Ureter (tissue), 1 donor: ENCODE data around the gene CMBL. TPM values are rescaled to one million over a fixed set of nuclear protein-coding genes. Genes with fewer than 3 reads are reported as not detected.
"Not testable (repeated sequence)": the region's sequence is repeated elsewhere in the genome, so short reads cannot be mapped to it uniquely, and the experiment has no call there.

Experiments used
- DNase-seq: peaks from one replicate; pipeline ENCODE4 v3.0.0-alpha.2; 2020; ENCODE audit warnings: low spot score
- total RNA-seq: library from RNA; stranded (reverse); gene quantifications from one replicate; pipeline ENCODE4 v1.2.4, GENCODE V29; 2023
- donor health status: DM: yes; HTN: yes; CAD: no.

Gene CMBL
- total RNA-seq, 1 donor from 2014 or later = 20.7 TPM

DNA sequence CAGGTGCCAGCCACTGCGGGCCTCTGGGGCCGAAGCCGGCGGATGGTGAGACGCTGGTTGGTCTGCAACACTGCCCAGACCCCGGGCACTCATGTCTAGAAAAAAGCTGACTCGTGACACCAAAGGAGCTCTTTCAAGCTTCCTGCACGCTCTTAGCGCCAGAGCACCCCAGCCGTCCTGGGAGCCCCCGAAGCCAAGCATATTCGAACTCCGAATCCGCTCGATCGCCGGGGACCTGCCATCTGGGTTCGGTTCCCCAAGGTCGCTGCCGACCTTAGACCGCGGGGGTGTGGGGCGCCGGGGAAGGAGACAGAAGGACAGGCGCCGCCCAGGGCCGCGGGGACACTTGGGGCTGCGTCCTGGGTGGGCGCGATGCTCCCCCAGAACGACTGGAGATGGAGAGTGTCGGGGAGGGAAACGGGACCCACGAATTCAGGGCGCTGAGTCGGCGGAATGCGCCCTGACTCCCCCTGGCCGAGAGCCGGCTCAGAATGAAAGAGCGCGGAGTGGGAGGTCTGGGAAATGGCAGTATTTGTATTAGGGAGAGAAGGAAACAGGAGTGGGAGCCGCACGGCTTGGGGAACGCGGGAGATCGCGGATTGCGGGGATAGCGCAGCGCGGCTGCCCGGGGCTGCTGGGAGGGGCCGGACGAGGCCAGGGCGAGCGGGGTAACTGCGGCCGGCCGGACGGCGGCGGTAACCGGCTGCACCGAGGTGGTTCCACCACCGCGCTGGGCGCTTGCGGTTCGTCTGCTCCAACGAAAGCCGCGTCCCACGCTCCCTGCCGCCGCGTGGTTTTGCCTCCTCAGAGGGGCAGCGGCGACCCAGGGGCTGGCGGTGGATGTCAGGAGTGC lies 25.7 kb upstream of the CMBL start:
- no peak for DNase-seq

- no peak for DNase-seq
Measured at GRCh38 chr5:10332301-10332700, 24.6 kb upstream of the CMBL start.

- peak; percentile 81 for DNase-seq
Measured at GRCh38 chr5:10331341-10331796, 23.7 kb upstream of the CMBL start.

- DNase-seq = peak; percentile 41
Measured at GRCh38 chr5:10330511-10331230, 23.0 kb upstream of the CMBL start.

- DNase-seq = peak; percentile 61
Measured at GRCh38 chr5:10329820-10330481, 22.2 kb upstream of the CMBL start.

- no peak for DNase-seq
Measured at GRCh38 chr5:10329446-10329819, 21.7 kb upstream of the CMBL start.

DNA sequence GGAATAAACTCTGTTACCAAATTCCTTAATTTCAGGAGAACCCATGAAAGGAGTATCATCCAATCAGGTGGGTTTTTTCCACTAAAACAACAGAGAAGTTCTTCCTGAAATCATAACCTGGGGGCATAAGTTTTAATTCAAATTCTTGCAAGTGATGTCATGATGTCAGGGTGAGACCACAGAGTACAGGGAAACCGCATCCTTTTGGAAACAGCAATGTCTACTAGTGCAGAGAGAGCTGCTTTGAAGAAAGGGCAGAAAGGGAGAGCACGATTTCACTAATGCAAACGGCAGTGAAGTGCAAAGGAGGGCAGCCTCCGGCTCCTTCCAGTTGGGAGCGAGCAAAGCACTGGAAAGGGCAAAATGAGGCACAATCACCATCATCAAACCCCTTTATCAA lies 20.6 kb upstream of the CMBL start:
- DNase-seq = peak; percentile 20

DNA sequence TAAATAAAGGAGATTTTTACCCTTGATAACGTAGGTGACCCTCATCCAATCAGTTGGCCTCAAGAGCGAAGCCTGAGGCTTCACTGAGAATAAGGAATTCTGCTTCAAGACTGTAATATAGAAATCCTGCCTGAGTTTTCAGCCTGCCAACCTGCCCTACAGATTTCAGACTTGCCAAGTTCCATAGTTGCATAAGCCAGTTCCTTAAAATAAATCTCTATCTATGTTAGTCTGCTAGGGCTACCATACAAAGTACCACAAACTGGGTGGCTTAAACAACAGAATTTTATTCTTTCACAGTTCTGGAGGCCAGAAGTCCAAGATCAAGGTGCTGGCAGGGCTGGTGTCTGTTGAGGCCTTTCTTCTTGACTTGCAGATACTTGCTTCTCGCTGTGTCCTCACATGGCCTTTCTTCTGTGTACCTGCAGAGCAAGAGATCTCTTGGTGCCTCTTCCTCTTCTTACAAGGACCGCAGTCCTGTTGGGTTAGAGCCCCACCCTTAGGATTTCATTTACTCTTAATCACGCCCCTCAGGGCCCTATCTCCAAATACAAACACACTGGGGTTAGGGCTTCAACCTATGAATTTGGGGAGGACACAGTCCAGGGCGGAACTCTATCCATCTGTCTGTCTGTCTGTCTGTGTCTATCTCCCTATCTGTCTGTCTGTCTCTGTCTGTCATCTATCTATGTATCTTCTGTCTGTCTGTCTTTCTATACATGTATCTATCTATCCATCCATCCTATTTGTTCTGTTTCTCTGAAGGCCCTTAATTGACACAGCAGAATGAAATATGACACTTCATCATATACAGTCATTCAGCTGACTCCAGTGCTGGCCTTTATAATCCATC lies 17.0 kb upstream of the CMBL start:
- DNase-seq = peak; percentile 12

DNA sequence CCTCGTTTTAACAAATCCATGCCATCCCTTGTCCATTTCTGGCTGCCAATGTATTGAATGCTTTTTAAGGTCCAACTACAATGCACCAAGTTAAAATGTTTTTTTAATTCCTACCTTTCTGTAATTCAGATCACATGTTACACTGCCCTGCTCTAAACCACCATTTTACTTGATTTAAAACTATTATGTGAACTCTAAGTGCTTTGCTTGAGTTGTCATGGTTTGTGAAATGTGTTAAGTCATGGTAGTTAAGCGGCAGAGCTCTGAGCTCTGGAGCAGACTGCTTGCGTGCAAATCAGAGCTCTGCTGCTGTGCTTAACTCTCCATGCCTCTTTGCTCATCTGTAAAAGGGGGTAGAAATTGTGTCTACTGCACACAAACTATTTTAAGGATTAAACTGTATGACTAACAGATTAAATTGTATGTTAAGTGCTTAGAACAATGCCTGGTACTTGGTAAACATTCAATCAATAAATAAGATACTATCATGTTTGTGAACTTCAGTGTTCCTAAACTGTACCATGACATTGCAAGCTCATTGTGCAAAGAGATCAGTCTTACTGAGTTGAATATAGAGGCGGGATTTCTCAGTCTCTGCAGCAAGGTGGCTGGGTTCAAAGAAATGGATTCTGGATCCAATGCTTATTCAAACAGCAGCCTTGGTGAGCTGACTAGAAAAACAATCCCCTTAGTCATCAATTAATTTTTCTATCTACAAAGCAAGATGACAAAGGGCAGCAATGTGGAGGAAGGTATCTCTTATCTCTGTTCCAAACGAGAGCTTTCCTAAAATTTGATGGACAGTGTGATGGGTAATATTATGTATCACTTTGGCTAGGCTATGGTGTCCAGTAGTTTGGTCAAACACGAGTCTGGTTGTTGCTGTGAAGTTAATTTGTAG lies 16.1 kb upstream of the CMBL start:
- DNase-seq = no peak

- DNase-seq = no peak
Measured at GRCh38 chr5:10321882-10322281, 14.2 kb upstream of the CMBL start.

- no peak for DNase-seq
Measured at GRCh38 chr5:10320793-10321192, 13.1 kb upstream of the CMBL start.

GRCh38 chr5:10319202-10319851 lies 11.6 kb upstream of the CMBL start:
- DNase-seq = no peak

- DNase-seq = no peak
Measured at GRCh38 chr5:10317825-10318682, 10.4 kb upstream of the CMBL start.

DNA sequence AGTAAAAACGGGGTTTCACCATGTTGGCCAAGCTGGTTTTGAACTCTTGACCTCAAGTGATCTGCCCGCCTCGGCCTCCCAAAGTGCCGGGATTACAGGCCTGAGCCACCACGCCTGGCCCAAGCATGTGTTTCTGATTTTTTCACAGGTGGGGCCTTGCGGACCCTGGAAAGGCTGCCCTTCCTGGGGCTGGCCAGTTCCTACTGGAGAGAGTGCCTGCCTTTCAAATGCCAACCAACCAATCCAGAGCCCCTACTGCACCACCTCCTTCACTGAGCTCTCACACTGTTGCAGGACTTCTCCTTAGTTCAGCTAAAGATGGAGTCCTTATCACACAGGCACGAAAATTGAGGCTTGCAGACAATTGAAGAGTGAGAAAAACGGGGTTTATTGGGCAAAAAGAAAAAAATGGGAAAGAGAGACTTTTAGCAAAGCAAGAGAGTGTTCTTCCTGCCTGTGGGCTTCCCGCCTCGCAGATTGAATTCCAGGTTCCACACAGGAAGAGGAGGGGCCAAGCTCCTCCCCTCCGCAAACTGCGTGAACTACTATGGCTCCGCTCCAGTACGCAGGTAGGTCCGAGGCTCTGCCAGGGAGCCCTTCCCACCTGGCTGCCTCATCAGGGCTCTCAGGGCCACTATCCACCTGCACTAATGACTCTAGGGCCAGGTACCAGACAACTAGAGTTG lies 8.3 kb upstream of the CMBL start:
- no peak for DNase-seq

GRCh38 chr5:10315201-10315600 lies 7.5 kb upstream of the CMBL start:
- no peak for DNase-seq

- no peak for DNase-seq
Measured at GRCh38 chr5:10311595-10312425, 4.1 kb upstream of the CMBL start.

DNA sequence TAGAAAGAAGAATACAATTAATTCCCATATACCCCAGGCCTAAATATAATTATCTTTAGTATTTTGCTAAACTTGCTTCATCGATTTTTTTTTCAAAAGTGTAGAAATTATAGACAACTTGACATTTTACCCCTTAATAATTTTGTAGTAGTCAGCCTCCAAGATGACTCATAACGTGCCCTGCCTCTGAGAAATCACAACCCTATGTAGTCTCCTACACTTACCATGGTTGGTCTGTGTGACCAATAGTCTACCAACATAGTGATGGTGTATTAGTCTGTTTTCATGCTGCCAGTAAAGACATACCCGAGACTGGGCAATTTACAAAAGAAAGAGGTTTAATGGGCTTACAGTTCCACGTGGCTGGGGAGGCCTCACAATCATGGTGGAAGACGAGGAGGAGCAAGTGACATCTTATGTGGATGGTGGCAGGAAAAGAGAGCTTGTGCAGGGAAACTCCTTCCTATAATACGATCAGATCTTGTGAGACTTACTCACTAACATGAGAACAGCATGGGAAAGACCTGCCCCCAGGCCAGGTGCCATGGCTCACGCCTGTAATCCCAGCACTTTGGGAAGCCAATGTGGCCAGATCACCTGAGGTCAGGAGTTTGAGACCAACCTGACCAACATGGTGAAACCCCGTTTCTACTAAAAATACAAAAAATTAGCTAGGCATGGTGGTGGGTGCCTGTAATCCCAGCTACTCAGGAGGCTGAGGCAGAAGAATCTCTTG lies 3.3 kb upstream of the CMBL start:
- not testable (repeated sequence) for DNase-seq
